ENCODE results near the gene TSC22D2. TPM values are rescaled to one million over a fixed set of nuclear protein-coding genes. Genes with fewer than 3 reads are reported as not detected.
A peak's percentile ranks its signal among the peaks of the same experiment; 100 is the strongest.

TSC22D2 gene
- total RNA-seq, 1 experiment from 2014 or later, result 26.5 TPM

GRCh38 chr3:150411106-150411460, 3.0 kb downstream of the TSC22D2 start:
- Histone ChIP-seq H4K8ac (replicated peaks; ENCODE audit: insufficient read length, low read depth, low read length) (no peak overlapping the region), H3K14ac (ENCODE audit: insufficient read depth, low read length) (no peak overlapping the region), H2BK5ac (ENCODE audit: insufficient read length, low read length) (no peak overlapping the region), H2AK5ac (ENCODE audit: insufficient read length, low read length) (no peak overlapping the region), H3K79me1 (ENCODE audit: insufficient read depth, low read depth, low read length, poor library complexity, severe bottlenecking) (no peaks in the 10 kb centered on the region), H3K4me2 (ENCODE audit: insufficient read depth, insufficient read length, low read length) (peak overlapping the region; percentile 67), H3K4ac (ENCODE audit: low read depth, low read length) (no peak overlapping the region), H2AFZ (ENCODE audit: low read length) (no peak overlapping the region), H3K9ac (ENCODE audit: extremely low read depth, insufficient read length, low read length) (peak overlapping the region; percentile 12), H3K27ac (ENCODE audit: insufficient read length, low read depth, low read length) (no peak overlapping the region), H3K23me2 (ENCODE audit: insufficient read length, low read depth, low read length, poor library complexity, severe bottlenecking) (peaks cover 26% of the 10 kb centered on the region), H2BK120ac (ENCODE audit: low read depth, low read length, poor library complexity, severe bottlenecking) (no peak overlapping the region), H3K56ac (ENCODE audit: insufficient read length, low read depth, low read length) (no peak overlapping the region), H2BK15ac (ENCODE audit: low read depth, low read length) (no peak overlapping the region), H3K23ac (ENCODE audit: insufficient read length, low read depth, low read length) (no peak overlapping the region), H2BK20ac (ENCODE audit: low read depth, low read length, poor library complexity, severe bottlenecking) (no peak overlapping the region), H3K27me3 (ENCODE audit: insufficient read depth, low read length) (no peaks in the 10 kb centered on the region), H3K9me3 (ENCODE audit: control insufficient read depth, low read depth, low read length) (no peaks in the 10 kb centered on the region), H3K18ac (ENCODE audit: insufficient read length, low read depth, low read length) (no peak overlapping the region), H3K79me2 (ENCODE audit: insufficient read depth, low read length) (peaks cover 18% of the 10 kb centered on the region; the same call in 1 of the 2 replicates), H4K91ac (ENCODE audit: insufficient read length, low read depth, low read length) (no peak overlapping the region), H4K5ac (ENCODE audit: insufficient read length, low read depth, low read length) (no peak overlapping the region), H3T11ph (ENCODE audit: low read length) (no peak overlapping the region), H4K20me1 (ENCODE audit: control insufficient read depth, insufficient read depth, insufficient read length) (no peaks in the 10 kb centered on the region), H3K4me1 (ENCODE audit: insufficient read depth, low read length) (no peaks in the 10 kb centered on the region), H2BK12ac (ENCODE audit: insufficient read length, low read depth, low read length) (no peak overlapping the region)
- peaks cover 0 to 16% (median 10%) of the 10 kb centered on the region in 3 experiments; a peak in 5 of 7 replicates for H3K36me3 Mint-ChIP-seq (ENCODE audit: insufficient read depth in 1 of 3, low read depth in 3 of 3)
- H3K27me3 Mint-ChIP-seq (ENCODE audit: low read depth), result no peaks in the 10 kb centered on the region
- no peak for DNase-seq
- peak overlapping the region; percentile 93 to 95 for H3K4me3 Mint-ChIP-seq
- H3K4me1 Mint-ChIP-seq, result peaks cover 53 to 56% of the 10 kb centered on the region in 2 experiments
- H3K27ac Mint-ChIP-seq, result no peak overlapping the region; a peak in 1 of 7 replicates
- no peaks in the 10 kb centered on the region for H3K9me3 Mint-ChIP-seq
- TF ChIP-seq CTCF (conservative IDR thresholded peaks at IDR 0.05), result no peak
- WGBS (ENCODE audit: extremely low coverage, insufficient read length, low lambda C conversion rate), result no CpG with 5 or more reads among the region's 5 CpGs

All from H9 (cell line).